ENCODE data around the gene CFAP69. TPM values are rescaled to one million over a fixed set of nuclear protein-coding genes. Genes with fewer than 3 reads are reported as not detected.

Gene CFAP69, protein sequence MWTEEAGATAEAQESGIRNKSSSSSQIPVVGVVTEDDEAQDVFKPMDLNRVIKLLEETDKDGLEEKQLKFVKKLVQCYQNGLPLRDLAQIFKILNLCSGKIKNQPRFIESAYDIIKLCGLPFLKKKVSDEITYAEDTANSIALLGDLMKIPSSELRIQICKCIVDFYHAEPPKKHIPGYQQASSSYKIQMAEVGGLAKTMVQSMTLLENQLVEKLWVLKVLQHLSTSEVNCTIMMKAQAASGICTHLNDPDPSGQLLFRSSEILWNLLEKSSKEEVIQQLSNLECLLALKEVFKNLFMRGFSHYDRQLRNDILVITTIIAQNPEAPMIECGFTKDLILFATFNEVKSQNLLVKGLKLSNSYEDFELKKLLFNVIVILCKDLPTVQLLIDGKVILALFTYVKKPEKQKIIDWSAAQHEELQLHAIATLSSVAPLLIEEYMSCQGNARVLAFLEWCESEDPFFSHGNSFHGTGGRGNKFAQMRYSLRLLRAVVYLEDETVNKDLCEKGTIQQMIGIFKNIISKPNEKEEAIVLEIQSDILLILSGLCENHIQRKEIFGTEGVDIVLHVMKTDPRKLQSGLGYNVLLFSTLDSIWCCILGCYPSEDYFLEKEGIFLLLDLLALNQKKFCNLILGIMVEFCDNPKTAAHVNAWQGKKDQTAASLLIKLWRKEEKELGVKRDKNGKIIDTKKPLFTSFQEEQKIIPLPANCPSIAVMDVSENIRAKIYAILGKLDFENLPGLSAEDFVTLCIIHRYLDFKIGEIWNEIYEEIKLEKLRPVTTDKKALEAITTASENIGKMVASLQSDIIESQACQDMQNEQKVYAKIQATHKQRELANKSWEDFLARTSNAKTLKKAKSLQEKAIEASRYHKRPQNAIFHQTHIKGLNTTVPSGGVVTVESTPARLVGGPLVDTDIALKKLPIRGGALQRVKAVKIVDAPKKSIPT
- total RNA-seq (0.15 and 0.29 TPM in 2 replicates), polyA plus RNA-seq (0.10 TPM in 1 of 2 replicates, not detected in the other), polyA minus RNA-seq (0.17 TPM in 1 of 2 replicates, not detected in the other)
- total RNA-seq (2013), result 0.19 TPM

DNA sequence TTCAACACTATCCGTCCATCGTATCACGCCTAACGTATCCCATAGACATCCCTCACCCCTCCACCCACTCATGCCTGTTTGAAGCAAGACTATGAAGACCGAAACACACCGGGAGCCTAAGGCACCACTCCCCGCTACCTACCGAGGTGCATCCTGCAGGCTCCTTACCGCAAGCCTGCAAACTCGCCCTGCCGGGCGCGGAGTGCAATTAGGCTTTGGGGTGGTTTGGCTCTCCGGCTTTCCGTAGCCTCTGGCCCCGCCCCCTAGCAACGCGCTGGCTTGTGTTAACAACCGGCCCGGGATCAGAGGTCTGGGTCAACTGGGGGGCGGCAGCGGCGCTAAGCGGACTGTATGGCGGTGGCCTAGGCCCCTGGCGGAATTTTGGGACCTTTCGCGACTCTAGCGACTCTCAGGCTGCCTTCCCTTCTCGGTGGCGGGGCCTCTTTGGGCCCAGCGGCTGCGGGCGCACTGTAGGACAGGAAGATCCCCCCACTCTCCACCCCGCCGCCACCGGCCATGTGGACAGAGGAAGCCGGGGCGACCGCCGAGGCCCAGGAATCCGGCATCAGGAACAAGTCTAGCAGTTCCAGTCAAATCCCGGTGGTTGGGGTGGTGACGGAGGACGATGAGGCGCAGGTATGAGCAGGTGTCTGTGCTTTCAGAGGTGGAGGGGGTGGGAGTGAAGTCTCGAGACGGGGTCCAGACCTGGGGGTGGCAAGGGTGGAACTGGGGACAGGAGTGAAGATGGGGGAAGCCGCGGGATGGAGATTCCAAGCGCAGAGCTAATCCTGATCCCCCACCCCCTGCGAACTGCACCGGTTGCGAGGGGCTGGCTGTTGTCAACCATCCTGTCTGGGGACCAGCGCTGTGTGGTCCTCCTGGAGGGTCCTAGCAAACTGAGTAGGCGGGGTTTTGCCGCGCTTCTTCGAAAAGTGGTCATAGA lies at the start of gene CFAP69:
TSS of gene CFAP69 (plus strand) at position 266 of the 943 bp plus-strand sequence. CDS start at position 517, 251 bp downstream.
- ChIA-PET CTCF (no interaction called here), POLR2A (no interaction called here)
- no peaks in the 10 kb centered on the region for H3K36me3 ChIP-seq (replicated peaks in 1 of 2; ENCODE audit: control extremely low read depth in 1 of 2, control insufficient read depth in 1 of 2, extremely low read depth in 1 of 2, insufficient read depth in 2 of 2, low read length in 1 of 2)
- peak; percentile 88 for DNase-seq
- no peaks in the 10 kb centered on the region for H3K79me2 ChIP-seq (ENCODE audit: control insufficient read depth, insufficient read depth, low read length)
- Mint-ChIP-seq H3K4me1 (peaks cover 28% of the 10 kb centered on the region), H3K27ac (peak within 1 kb of the TSS; percentile 2), H3K4me3 (peak within 1 kb of the TSS; percentile 91), H3K9me3 (ENCODE audit: insufficient read depth) (no peaks in the 10 kb centered on the region), H3K27me3 (peaks cover 45% of the 10 kb centered on the region)
- no peaks in the 10 kb centered on the region for H4K20me1 ChIP-seq (ENCODE audit: control insufficient read depth, insufficient read depth, low read length, poor library complexity, severe bottlenecking)
- 3% methylated on average over 57 of the region's 59 CpGs for WGBS (ENCODE audit: insufficient coverage)
- no peak for TF ChIP-seq EZH2 (IDR thresholded peaks at IDR 0.05; ENCODE audit: borderline replicate concordance, insufficient read depth, low read depth, low read length, poor library complexity, severe bottlenecking)
- TF ChIP-seq, protein P1, sequence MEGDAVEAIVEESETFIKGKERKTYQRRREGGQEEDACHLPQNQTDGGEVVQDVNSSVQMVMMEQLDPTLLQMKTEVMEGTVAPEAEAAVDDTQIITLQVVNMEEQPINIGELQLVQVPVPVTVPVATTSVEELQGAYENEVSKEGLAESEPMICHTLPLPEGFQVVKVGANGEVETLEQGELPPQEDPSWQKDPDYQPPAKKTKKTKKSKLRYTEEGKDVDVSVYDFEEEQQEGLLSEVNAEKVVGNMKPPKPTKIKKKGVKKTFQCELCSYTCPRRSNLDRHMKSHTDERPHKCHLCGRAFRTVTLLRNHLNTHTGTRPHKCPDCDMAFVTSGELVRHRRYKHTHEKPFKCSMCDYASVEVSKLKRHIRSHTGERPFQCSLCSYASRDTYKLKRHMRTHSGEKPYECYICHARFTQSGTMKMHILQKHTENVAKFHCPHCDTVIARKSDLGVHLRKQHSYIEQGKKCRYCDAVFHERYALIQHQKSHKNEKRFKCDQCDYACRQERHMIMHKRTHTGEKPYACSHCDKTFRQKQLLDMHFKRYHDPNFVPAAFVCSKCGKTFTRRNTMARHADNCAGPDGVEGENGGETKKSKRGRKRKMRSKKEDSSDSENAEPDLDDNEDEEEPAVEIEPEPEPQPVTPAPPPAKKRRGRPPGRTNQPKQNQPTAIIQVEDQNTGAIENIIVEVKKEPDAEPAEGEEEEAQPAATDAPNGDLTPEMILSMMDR (IDR thresholded peaks at IDR 0.05), result no peak
- H3K4me3 ChIP-seq (ENCODE audit: control extremely low read depth in 1 of 5, extremely low read depth in 1 of 5, insufficient read depth in 1 of 5, low read depth in 2 of 5, low read length in 4 of 5), result peak within 1 kb of the TSS; percentile 30 to 86 (median 69)
- peak within 1 kb of the TSS; percentile 93 for H3K9ac ChIP-seq (ENCODE audit: low read length)
- ATAC-seq (ENCODE audit: low read depth), result peak; percentile 90
- H3K4me2 ChIP-seq (replicated peaks; ENCODE audit: low read depth, low read length, poor library complexity, severe bottlenecking), result peak within 1 kb of the TSS; percentile 96
- H3K27ac ChIP-seq (ENCODE audit: low read length in 2 of 2), result peak within 1 kb of the TSS in 1 of 2 donors; percentile 37
- intact Hi-C loops (cut with micrococcal nuclease), result loop anchor here (1.0 to 10.0 kb wide), 3 partner anchors 101 to 350 kb away; partner anchors contain the start of genes CDK14, CLDN12 and GTPBP10
- H3K27me3 ChIP-seq (replicated peaks in 1 of 4; ENCODE audit: control extremely low read depth in 1 of 4, control insufficient read depth in 3 of 4, insufficient read depth in 4 of 4, low read length in 3 of 4), result peaks cover 0 to 31% (median 26%) of the 10 kb centered on the region in 4 experiments
- H3K4me1 ChIP-seq (ENCODE audit: control insufficient read depth in 2 of 2, insufficient read depth in 2 of 2, low read length in 2 of 2), result peaks cover 16 to 20% of the 10 kb centered on the region in 2 donors
- peak within 1 kb of the TSS; percentile 88 for H2AFZ ChIP-seq (ENCODE audit: insufficient read depth, low read depth, low read length, poor library complexity, severe bottlenecking)
- H3K9me3 ChIP-seq (ENCODE audit: control extremely low read depth in 1 of 3, control insufficient read depth in 2 of 3, insufficient read depth in 1 of 3, low read length in 2 of 3), result no peaks in the 10 kb centered on the region
